PC-9 (cell line): Measurements from ENCODE around the gene SHISA9. TPM values are rescaled to one million over a fixed set of nuclear protein-coding genes. Genes with fewer than 3 reads are reported as not detected.

Experiments
- BruUV-seq: library from RNA; stranded (reverse); fragments of 400-500 nt; replicated peaks from 2 replicates; lab custom pipeline; 2021; lab: Mats Ljungman, UMichigan
- CTCF ChIA-PET: fragments of 300-600 bp; sonication (Branson Sonifier 250); formaldehyde crosslinking; loops from one replicate; lab custom pipeline; 2022; ENCODE audit warnings: antibody characterized with exemption; lab: Charles Lee
- POLR2A ChIA-PET: fragments of 300-600 bp; sonication (Branson Sonifier 250); formaldehyde crosslinking; loops from one replicate; lab custom pipeline; 2022; ENCODE audit warnings: antibody characterized with exemption; ENCODE audit not compliant: unreplicated experiment; lab: Charles Lee
- DNase-seq, 2 experiments: peaks; one replicate each; pipeline versions ENCODE4 v3.0.0 to v3.0.0-alpha.2; 2015 to 2022; ENCODE audit warnings: mixed read lengths in 1 of 2
- H2AFZ ChIP-seq: fragments of 200-600 bp; sonication (generic); 2 replicates; pipeline ENCODE4 v1.8.1; 2017; ENCODE audit warnings: antibody characterized with exemption
- H3F3A ChIP-seq: fragments of 200-600 bp; sonication (generic); 2 replicates; pipeline ENCODE4 v1.8.1; 2017; ENCODE audit warnings: antibody characterized with exemption, mild to moderate bottlenecking, low read depth; ENCODE audit not compliant: insufficient read depth
- H3K27ac ChIP-seq: fragments of 200-600 bp; sonication (generic); 2 replicates; pipeline ENCODE4 v1.6.1; 2016; ENCODE audit warnings: mixed run types
- H3K27me3 ChIP-seq: fragments of 200-600 bp; sonication (generic); 2 replicates; pipeline ENCODE4 v1.6.1; 2016; ENCODE audit warnings: low read depth, mixed run types; ENCODE audit not compliant: insufficient read depth
- H3K36me3 ChIP-seq: fragments of 200-600 bp; sonication (generic); 2 replicates; pipeline ENCODE4 v1.6.1; 2016; ENCODE audit warnings: low read depth, mixed run types
- H3K4me1 ChIP-seq: fragments of 200-600 bp; sonication (generic); replicated peaks from 2 replicates; pipeline ENCODE4 v1.6.1; 2016; ENCODE audit warnings: mixed run types; ENCODE audit not compliant: insufficient read depth
- H3K4me2 ChIP-seq: fragments of 200-600 bp; sonication (generic); 2 replicates; pipeline ENCODE4 v1.6.1; 2017; ENCODE audit warnings: mixed run types
- H3K4me3 ChIP-seq: fragments of 200-600 bp; sonication (generic); 2 replicates; pipeline ENCODE4 v1.6.1; 2016; ENCODE audit warnings: mixed run types
- H3K79me2 ChIP-seq: fragments of 200-600 bp; sonication (generic); 2 replicates; pipeline ENCODE4 v1.6.1; 2017; ENCODE audit warnings: low read depth, mixed run types
- H3K9me2 ChIP-seq: fragments of 200-600 bp; sonication (generic); 2 replicates; pipeline ENCODE4 v1.8.1; 2017; ENCODE audit warnings: mild to moderate bottlenecking; ENCODE audit not compliant: insufficient read depth
- H3K9me3 ChIP-seq: fragments of 200-600 bp; sonication (generic); 2 replicates; pipeline ENCODE4 v1.8.1; 2016; ENCODE audit warnings: low read depth; ENCODE audit not compliant: insufficient read depth
- H4K20me1 ChIP-seq: fragments of 200-600 bp; sonication (generic); 2 replicates; pipeline ENCODE4 v1.8.1; 2017; ENCODE audit not compliant: insufficient read depth
- EZH2 ChIP-seq: fragments of 200-600 bp; sonication (generic); IDR thresholded peaks from 2 replicates; pipeline ENCODE4 v1.8.0; 2017; ENCODE audit warnings: antibody characterized with exemption, low read depth
- intact Hi-C: fragments of 100-400 bp; cut with micrococcal nuclease; formaldehyde crosslinking; loops from one replicate; pipeline ENCODE4 v1.10.0; 2022; ENCODE audit not compliant: unreplicated experiment
- total RNA-seq: library from RNA; stranded (reverse); gene quantifications from 2 replicates; pipeline ENCODE4 v1.2.3, GENCODE V29; 2021
- TF ChIP-seq, protein P1 (sequence below): fragments of 200-600 bp; sonication (generic); conservative IDR thresholded peaks from 2 replicates; pipeline ENCODE4 v1.6.1; 2017; ENCODE audit warnings: mixed run types, antibody characterized with exemption, mild to moderate bottlenecking, moderate library complexity

Gene SHISA9
- total RNA-seq, 1 experiment from 2014 or later = 80.5 TPM

DNA sequence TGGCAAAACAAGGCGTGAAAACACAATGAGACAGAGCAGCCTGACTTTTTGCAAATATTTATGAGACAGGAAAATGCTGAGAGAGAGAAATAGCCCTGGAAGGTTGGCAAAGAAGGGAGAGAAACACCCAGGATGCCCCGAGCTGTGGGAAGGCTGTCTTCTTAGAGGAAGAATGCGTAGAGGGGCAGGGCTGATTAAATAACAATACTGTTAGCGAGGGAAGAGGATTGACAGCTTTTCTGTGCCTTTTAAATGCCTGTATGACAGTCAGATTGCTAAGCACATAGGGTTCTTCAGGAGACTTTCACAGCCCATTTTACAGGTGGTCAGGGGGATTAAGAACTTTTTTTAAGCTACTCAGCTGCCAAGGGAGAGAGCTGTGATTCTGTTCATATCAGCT lies 219.2 kb downstream of the SHISA9 start:
- Histone ChIP-seq H3K4me3 (no peak overlapping the region), H3K27ac (no peak overlapping the region), H3K9me3 (no peaks in the 10 kb centered on the region), H3K79me2 (peaks cover 73% of the 10 kb centered on the region), H3K4me1 (no peaks in the 10 kb centered on the region), H3F3A (no peaks in the 10 kb centered on the region), H4K20me1 (peaks cover 3% of the 10 kb centered on the region), H2AFZ (no peak overlapping the region), H3K4me2 (no peak overlapping the region), H3K27me3 (no peaks in the 10 kb centered on the region), H3K9me2 (no peaks in the 10 kb centered on the region), H3K36me3 (no peaks in the 10 kb centered on the region)
- intact Hi-C loops = no loop called here
- TF ChIP-seq, protein P1, sequence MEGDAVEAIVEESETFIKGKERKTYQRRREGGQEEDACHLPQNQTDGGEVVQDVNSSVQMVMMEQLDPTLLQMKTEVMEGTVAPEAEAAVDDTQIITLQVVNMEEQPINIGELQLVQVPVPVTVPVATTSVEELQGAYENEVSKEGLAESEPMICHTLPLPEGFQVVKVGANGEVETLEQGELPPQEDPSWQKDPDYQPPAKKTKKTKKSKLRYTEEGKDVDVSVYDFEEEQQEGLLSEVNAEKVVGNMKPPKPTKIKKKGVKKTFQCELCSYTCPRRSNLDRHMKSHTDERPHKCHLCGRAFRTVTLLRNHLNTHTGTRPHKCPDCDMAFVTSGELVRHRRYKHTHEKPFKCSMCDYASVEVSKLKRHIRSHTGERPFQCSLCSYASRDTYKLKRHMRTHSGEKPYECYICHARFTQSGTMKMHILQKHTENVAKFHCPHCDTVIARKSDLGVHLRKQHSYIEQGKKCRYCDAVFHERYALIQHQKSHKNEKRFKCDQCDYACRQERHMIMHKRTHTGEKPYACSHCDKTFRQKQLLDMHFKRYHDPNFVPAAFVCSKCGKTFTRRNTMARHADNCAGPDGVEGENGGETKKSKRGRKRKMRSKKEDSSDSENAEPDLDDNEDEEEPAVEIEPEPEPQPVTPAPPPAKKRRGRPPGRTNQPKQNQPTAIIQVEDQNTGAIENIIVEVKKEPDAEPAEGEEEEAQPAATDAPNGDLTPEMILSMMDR = no peak
- no TSS peak for BruUV-seq
- CTCF ChIA-PET = no interaction called here
- DNase-seq = no peak
- POLR2A ChIA-PET = no interaction called here

DNA sequence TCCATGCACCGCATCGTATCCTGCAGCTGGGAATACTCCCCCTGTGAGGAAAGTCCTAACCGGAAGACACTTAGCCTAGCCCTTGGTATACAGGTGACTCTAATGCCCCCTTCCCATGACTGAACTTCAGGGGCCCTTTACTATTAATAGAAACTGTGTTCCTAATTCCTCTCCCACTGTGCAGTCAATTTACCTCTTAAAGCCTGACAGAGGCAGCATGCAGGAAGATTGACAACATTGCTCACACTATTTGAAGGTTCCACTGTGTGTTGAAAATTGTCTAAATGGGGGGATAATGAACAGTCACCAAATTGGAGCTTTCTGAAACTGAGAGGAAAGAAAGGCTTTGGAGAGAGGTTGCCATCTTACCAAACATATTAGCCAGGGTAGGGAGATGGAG lies 222.6 kb downstream of the SHISA9 start:
- CTCF ChIA-PET = no interaction called here
- TF ChIP-seq EZH2 = no peak
- TF ChIP-seq, protein P1 = no peak
- H3K9me3 ChIP-seq = no peaks in the 10 kb centered on the region
- H3K9me2 ChIP-seq = no peaks in the 10 kb centered on the region
- POLR2A ChIA-PET = no interaction called here
- H3K4me1 ChIP-seq = no peaks in the 10 kb centered on the region
- H3K4me2 ChIP-seq = no peak overlapping the region
- H3F3A ChIP-seq = 0 out of 2 replicates have a peak, but pooled peaks cover 4% of the 10 kb centered on the region
- peaks cover 55% of the 10 kb centered on the region for H3K79me2 ChIP-seq
- H4K20me1 ChIP-seq = no peaks in the 10 kb centered on the region; the same call in none of the 2 replicates
- no peaks in the 10 kb centered on the region for H3K27me3 ChIP-seq
- no peak overlapping the region for H3K27ac ChIP-seq
- no peak for DNase-seq
- H3K4me3 ChIP-seq = no peak overlapping the region
- no peaks in the 10 kb centered on the region for H3K36me3 ChIP-seq
- no peak overlapping the region for H2AFZ ChIP-seq
- intact Hi-C loops = no loop called here
- no TSS peak for BruUV-seq

DNA sequence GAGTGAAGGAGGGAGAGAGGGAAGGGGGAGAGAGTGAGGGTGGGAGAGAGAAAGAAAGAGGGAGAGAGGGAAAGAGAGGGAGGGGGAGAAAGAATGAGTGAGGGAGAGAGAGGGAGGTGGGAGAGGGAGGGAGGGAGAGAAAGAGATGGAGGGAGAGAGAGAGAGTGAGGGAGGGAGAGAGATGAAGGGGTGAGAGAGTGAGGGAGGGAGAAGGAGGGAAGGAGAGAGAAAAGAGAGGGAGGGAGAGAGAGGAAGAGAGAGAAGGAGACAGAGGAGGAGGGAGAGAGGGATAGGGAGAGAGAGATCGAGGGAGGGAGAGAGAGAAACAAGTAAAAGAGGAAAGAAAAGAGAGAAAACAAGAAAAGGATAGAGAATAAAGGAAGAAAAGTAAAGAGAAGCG lies 225.7 kb downstream of the SHISA9 start:
- DNase-seq = no peak
- Histone ChIP-seq H3K9me3 (no peaks in the 10 kb centered on the region), H3K27ac (no peak overlapping the region), H2AFZ (no peak overlapping the region), H3K27me3 (no peaks in the 10 kb centered on the region), H3K9me2 (no peaks in the 10 kb centered on the region; the same call in 1 of the 2 replicates), H3K4me1 (no peaks in the 10 kb centered on the region), H3F3A (peaks cover 6% of the 10 kb centered on the region; the same call in 1 of the 2 replicates), H4K20me1 (peaks cover 12% of the 10 kb centered on the region), H3K79me2 (peaks cover 69% of the 10 kb centered on the region), H3K36me3 (no peaks in the 10 kb centered on the region), H3K4me2 (no peak overlapping the region), H3K4me3 (no peak overlapping the region)
- TF ChIP-seq, protein P1 = no peak
- TF ChIP-seq EZH2 = no peak
- ChIA-PET CTCF (no interaction called here), POLR2A (interaction anchor here (0.6 kb wide), 1 partner anchor 333 kb away, joined by 6 read pairs; no protein-coding TSS in a partner anchor)
- intact Hi-C loops = no loop called here
- BruUV-seq = no TSS peak
